HG03139 (cell line): ENCODE results near the gene GFAP.

Experiments
- ATAC-seq: cut with Tn5 transposase; IDR thresholded peaks from one replicate; pipeline ENCODE4 v1.9.1; 2021; ENCODE audit not compliant: unreplicated experiment

Gene GFAP

DNA sequence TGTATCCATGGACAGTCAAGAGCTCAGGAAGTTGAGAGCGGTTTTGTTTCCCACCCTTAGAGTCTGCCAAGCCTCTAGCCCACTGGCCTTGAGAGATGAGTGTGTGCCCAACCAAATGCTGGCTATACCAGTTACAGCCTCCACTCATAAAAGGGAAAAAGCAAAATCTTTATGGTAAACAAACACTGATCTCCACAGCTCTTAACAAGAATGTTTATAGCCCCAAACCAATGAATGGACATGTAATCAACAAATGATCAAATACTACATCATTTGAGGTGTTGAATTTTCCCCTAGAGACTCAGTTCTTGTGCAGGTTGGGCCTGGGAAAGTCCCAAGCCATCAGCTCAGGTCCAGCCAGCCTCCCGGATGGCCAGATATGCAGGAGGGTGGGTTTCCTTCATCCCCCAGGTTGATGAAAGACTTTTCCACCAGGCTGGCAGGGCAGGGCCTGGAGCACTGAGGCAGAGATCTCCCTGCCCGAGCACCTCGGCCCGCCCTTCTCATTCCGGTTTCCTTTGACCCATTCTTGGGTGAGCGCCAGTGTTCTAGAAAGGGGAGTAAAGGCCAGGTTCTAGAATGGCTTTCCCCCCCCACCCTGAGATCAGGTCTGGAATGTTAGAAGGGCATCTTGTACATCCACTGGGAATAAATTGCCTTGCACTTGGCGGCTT, 12.2 kb downstream of the GFAP start:
- no peak for ATAC-seq

DNA sequence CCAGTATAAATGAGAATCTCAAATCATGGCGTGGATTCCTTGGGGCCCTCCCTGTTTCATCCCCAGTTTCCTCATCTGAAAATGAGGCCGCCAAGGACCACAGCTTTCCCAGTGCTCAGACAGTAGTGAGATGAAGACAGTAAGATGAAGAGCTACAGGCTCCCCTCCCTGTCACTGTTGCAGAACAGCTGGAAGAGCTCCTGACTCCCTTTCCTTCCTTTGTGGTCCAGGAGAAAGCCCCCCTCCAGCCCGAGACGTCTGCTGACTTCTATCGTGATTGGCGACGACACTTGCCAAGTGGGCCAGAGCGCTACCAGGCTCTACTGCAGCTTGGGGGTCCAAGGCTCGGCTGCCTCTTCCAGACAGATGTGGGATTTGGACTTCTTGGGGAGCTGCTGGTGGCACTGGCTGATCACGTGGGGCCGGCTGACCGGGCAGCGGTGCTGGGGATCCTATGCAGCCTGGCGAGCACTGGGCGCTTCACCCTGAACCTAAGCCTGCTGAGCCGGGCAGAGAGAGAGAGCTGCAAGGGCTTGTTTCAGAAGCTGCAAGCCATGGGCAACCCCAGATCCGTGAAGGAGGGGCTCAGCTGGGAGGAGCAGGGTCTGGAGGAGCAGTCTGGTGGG, 13.1 kb downstream of the GFAP start:
- ATAC-seq: no peak

DNA sequence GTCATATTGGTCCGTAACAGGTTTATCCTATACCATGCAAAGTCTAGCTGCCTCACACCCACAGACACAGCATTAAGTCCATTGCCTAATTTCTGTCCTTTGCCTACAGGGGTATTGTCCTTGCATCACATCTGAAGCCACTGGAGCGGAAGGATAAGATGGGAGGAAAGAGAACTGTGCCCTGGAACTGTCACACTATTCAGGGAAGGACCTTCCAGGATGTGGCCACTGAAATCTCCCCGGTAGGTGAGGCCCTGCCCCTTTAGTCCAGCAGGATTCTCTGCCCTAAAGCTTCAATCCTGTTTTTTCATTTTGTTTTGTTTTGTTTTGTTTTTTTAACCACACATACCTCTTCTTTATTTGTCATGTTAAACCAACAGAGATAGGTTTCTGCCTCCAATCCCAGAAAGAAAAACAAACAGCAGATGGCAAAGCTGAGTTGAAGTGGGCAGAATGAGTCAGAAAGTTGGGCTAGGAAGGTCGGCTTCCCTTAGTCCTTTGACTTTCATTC, 13.8 kb downstream of the GFAP start:
- ATAC-seq: no peak

DNA sequence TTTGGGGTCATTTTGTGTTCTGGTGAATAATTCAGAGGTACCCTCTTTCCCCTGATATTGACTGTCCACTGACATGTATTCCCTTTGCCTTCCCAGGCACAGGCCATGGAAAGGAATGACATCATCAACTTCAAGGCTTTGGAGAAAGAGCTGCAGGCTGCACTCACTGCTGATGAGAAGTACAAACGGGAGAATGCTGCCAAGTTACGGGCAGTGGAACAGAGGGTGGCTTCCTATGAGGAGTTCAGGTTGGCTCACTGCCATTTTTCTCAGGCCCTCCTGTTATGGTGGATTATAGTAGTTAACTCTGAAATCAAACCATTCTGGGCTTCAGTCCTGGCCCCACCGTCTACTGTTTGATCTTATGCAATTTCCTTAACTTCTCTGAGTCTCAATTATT, 14.4 kb downstream of the GFAP start:
- no peak for ATAC-seq

- ATAC-seq: peak; percentile 60
Measured at GRCh38 chr17:44899074-44899782, 16.1 kb downstream of the GFAP start, which contains the start of gene EFTUD2. Gene EFTUD2, minus strand, starts transcription at chr17:44899445. Its CDS starts 4,924 bp downstream, at chr17:44894521.

DNA sequence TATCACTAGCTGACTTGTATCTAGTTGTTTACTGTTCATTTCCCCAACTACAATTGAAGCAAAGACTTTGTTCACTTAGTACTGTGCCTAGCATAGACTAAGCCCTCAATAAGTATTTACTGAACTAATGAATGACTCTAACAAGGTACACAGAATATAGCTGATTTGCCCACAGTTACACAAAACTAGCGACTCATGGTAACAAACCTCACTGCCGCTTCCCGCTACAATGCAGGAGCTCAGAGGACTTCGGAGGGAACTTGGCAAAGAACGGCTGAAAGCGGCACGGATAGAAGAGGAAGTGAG, 16.6 kb downstream of the GFAP start:
- no peak for ATAC-seq

DNA sequence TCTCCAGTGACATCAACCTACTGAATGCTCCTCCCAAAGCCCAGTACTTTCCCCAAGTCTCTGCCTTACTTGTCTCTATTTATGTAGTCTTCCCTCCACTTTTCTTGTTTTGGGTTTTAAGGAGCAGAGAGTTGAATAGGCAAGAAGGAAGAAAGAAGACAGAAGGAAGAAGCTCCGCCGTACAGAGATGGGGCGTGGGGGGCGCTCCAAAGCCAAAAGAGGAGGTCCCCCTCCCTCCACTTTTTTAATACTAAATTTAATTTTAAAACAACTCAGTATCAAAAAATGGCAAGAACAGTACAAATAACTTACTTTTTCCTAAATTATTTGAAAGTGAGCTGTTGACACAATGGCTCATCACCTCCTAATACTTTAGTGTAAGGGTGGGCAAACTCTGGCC, 20.7 kb downstream of the GFAP start:
- no peak for ATAC-seq

DNA sequence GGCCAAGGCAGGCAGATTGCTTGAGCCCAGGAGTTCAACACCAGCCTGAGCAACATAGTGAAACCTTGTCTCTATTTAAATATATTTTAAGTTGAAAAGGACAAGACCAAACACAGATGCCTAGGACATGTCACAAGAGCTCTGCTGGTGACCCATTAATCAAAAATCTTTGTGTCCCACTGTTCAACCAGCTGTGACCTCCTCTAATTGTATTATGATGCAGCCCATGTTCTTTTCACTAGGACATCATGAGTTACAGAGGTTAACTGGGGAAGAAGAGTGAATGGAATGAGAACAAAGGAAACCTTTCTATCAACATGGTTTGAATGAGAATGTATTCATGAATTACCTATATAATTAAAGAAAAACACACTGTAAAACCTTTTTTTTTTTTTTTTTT, 23.1 kb downstream of the GFAP start:
- ATAC-seq: no peak

- no peak for ATAC-seq
Measured at GRCh38 chr17:44889003-44889402, 26.3 kb downstream of the GFAP start.

- no peak for ATAC-seq
Measured at GRCh38 chr17:44887971-44888954, 27.0 kb downstream of the GFAP start.

DNA sequence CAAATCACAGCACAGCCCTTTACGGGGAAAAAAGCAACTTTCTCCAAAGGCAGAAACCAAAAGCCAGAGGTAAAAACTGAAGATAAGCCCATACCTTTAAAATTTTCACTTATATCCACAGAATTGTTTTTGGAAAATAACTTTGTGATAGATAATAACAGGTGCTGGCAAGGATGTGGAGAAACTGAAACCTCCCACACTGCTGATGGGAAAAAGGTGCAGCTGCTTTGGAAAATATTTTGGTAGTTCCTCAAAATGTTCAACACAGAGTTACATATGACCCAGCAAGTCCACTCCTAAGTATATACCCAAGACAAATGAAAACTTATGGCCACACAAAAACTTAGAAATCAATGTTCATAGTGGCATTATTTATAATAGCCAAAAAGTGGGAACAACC, 28.3 kb downstream of the GFAP start:
- no peak for ATAC-seq

- no peak for ATAC-seq
Measured at GRCh38 chr17:44884941-44885340, 30.4 kb downstream of the GFAP start.

GRCh38 chr17:44881145-44881544, 34.2 kb downstream of the GFAP start:
- no peak for ATAC-seq

- ATAC-seq: no peak
Measured at GRCh38 chr17:44880062-44880461, 35.2 kb downstream of the GFAP start.

GRCh38 chr17:44879376-44879775, 35.9 kb downstream of the GFAP start:
- ATAC-seq: no peak

- ATAC-seq: no peak
Measured at GRCh38 chr17:44878627-44879221, 36.6 kb downstream of the GFAP start.

GRCh38 chr17:44877121-44877520, 38.2 kb downstream of the GFAP start:
- ATAC-seq: no peak

DNA sequence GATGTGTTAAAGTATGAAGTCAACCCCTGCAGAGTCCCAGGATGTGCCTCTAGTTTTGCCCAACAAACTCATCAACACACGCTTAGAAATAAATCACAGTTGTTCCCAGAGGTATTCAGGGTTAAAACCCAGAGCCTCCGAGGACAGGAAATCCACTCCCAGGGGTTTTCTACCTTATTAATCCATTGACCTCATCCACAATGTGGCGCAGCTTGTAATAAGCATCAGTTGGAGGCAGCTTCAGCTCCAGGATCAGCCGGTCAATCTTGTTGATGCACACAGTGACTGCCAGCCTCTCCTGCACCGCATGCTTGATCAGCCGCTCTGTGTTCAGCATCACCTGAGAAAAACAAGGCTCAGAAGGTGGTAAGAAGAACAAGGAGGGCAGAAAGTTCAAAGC, 39.5 kb downstream of the GFAP start:
- ATAC-seq: no peak

DNA sequence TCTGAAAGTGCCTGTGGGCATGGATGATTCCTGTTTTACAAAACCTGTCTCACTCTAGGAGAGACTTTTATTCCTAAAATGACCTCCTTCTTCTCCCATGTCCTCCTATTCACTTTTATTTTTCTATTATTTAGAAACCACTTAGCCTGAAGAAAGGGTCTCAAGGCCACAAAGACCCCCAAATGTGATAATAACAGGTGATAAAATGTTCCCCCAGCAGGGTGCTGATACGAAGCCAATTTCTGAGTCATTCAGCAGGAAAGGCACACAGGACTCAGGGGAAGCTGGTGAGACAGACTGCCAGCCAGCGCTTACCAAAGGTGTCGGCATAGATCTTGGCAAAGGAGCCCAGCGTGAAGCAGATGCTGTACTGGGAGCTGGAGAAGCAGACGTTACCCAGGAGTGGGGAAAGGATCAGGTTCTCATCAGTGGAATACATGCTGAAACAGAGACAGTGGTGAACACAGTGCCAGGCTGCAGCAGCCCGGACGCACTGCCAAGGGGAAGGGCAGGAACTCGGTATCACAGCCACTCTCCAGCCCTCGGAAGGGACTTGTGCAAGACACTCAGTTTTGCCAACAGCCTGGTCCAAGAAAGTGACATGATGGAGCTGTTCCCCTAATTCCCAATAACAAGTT, 43.0 kb downstream of the GFAP start:
- ATAC-seq: no peak

- ATAC-seq: no peak
Measured at GRCh38 chr17:44871556-44871955, 43.7 kb downstream of the GFAP start.
